GM15510 (cell line): ENCODE data around the gene ACADS.
A peak's percentile ranks its signal among the peaks of the same experiment; 100 is the strongest.

Experiments
- POLR2A ChIP-seq: IDR thresholded peaks from 3 replicates; pipeline ENCODE4 v1.6.1; 2011; ENCODE audit warnings: borderline replicate concordance; ENCODE audit not compliant: insufficient read length; ENCODE audit errors: extremely low read depth

Gene ACADS

DNA sequence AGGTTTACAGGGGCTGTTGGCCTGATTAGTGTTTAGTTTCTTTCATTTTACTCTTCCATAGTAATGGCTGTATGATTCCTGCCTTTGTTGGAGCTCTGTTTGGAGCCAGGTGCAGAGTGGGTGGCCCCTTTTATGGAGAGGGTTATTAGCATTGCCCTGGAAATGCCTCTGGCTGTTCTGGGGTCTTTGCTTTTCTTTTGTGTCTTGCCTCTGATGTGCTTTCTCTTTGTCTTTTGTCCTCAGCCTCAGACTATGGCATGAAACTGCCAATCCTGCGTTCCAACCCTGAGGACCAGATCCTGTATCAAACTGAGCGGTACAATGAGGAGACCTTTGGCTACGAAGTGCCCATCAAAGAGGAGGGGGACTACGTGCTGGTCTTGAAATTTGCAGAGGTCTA lies 31.8 kb upstream of the ACADS start:
- no peak for TF ChIP-seq POLR2A

DNA sequence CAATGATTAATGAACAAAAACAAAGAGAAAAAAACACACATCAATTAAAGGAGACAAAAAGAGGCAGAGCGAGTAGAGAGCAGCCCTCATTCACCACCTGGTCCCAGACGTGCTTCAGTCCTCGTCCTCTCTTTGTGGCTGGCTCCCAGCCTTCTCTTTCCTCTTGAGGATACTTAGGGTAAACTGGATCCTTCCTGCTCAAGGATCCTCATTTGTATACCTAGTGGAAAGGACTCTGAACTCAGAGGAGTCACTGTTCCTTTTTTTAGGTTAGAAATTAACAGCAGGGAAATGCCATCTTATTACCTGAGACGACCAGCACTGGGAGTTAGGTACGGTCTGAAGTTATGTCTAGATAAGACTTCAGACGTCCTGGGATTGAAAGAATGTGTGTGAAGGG lies 29.0 kb upstream of the ACADS start:
- no peak for TF ChIP-seq POLR2A

DNA sequence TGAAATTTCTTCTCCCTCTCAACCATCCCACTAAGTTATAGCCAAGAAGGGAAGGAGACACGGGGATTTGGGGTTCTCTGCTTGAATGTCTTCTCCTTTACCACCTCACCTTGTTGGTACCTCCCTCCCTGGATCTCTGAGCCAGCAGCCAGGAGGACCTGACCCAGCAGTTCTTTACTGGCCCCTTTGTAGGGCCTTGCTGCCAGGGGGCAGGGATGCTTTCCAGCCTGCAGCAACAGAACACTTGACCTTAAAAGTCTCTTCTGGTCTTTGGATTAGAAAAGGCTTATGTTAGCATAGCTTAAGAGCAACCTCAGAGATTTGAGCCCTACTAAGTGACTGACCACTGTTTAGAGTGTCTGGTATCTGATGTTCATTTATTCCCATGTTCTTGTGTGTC lies 28.3 kb upstream of the ACADS start:
- TF ChIP-seq POLR2A = no peak

DNA sequence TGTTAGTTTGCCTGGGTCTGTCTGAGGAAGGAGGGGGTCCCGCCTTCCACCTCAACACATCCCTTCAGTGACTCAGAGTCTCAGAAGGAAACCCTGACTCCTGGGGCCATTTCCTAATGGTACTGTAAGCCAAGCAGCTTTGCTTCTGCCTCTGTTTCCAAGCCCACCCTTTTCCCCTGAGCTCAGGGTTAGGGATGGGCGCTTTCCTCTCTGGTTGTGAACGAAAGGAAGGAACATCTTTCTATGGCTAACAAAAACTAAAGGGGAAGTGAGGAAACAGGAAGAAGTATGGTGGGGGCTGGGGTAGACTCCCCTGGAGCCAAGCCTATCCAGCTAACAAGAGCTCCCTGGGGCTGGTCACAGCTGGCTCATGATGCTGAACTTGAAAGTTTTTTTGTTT lies 27.0 kb upstream of the ACADS start:
- TF ChIP-seq POLR2A = no peak

DNA sequence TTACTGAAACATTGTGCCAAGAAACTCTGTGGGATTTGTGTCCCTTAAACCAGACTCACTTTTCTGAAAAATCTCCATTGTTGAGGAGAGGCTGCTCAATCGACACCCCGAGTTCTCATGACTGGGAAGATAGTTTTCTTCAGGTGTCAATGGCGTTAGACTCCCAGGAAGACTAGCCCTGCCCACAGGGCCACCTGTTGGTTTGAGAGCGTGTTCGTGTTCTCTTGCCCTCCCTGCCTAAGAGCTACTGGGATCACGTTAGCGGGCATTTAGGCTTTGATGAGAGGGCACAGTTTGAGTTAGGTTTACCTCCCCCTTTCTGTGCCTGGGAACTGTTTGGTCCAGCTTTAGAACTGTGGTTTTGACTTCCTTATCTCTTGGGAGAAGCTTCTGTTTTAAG lies 26.1 kb upstream of the ACADS start:
- TF ChIP-seq POLR2A = no peak

DNA sequence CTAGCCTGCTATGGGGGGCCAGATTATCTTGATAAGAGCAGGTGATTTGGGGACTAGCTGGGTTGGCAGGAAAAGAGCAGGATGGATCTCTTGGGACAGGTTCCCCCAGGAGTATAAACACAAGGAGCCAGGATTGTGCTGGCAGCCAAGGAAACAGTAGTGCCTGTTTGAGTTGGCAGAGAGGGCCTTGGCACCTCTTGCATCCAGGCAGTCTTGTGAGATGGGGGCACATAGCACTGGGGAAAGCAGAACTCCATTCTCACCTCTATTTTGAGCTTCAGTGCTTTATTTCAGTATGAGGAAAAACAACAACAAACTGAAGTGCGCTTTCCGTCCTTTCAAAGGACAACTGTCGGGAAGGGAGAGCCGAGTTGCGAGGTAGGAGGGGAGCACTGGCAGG lies 24.7 kb upstream of the ACADS start:
- TF ChIP-seq POLR2A = no peak

DNA sequence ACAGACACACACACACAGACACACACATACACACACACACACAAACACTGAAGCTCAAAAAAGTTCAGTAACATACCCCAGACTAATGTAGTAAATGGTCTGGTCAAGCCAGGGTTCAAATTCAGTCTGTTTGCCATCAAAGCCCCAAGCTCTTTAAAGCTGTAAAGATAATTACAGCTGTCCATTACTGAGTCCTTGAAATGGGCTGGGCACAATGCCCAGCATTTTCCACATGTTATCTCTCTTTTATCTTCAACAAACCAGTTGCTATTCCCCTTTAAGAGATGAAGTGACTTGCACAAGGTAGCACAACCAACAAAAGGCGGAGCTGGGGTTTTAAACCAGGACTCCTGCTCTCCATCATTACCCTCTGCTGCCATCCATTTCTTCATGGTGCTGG lies 23.0 kb upstream of the ACADS start:
- no peak for TF ChIP-seq POLR2A

DNA sequence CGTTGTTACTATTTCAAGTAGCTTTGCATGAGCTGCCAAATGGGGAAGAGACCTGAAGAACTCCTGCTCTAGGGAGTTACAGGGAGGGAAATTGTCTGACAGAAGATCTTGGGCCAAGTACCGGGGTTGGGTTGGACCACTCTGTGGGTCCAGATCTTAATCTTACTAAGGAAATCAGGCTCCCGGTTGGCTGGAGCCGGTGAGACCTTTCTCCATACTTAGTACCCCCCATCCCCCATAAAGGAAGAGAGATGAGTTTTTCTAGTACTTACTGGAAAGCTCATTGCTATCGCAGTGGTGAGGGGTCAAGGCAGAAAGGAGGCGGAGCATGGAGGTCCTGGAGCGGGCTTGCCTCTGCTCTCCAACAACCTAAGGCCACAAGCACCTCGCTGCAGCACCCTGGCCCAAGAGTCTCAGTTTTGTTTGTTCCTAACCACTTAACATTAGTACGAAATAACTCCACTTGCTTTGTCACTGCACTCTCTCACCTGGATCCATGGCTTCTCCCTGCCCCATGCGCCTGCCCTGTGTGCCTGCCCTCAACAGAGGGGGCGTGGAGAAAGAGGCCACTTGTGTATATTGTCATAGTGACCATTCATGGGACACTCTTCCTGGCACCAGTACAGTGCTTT lies 22.2 kb upstream of the ACADS start:
- no peak for TF ChIP-seq POLR2A

DNA sequence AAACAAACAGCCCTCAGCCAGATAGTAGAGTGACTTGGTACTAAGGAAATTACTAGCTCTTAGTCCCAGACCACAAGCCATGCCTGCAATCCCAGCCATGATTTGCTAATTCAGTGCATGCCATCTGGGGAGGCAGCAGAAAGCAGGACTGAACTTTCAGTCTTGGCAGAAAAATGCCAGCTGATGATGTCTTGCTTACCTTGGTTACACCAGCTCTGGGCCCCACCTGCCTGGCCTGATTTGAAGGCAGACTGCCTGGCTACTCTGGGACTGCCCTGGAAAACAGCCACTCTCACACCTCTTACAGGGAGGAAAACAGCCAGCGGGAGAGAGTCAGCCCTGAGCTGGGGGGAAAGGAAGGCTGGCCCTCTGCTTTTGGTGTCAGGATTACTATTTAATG lies 20.0 kb upstream of the ACADS start:
- TF ChIP-seq POLR2A = no peak

DNA sequence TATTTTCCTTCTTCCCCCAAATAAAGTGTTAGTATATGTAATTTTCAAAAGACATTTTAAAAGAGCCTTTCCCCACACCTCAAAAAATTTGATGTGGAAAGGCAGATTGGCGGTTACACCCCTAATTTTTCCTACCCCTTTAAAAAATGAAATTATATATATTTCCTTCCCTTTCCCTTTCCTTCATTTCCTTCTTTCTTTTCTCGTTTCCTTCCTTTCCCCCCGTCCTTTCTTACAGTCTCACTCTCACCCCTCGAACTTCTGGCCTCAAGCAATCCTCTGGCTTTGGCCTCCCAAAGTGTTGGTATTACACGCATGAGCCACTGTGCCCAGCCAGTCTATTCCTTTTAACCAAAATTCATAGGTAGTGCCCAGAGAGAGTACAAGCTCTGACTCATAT lies 19.6 kb upstream of the ACADS start:
- no peak for TF ChIP-seq POLR2A

DNA sequence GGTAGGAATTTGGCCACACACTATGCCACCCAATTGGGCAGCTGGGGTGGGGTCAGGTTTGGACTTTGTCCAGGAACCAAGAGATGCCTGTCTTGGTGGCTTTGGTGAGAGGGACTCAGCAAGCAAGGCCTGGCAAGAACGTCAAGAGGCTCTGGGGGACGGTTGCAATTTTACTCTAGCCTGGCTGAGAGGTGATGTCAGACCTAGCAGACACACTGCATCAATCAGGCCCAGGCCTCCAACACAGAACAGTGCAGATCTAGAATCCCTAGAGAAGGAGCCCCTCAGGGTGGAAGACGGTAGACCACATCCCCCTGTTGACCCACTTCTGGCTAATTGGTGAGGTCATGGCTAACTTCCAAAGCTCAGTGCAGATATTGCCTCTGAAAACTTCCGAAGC lies 17.0 kb upstream of the ACADS start:
- TF ChIP-seq POLR2A = no peak

DNA sequence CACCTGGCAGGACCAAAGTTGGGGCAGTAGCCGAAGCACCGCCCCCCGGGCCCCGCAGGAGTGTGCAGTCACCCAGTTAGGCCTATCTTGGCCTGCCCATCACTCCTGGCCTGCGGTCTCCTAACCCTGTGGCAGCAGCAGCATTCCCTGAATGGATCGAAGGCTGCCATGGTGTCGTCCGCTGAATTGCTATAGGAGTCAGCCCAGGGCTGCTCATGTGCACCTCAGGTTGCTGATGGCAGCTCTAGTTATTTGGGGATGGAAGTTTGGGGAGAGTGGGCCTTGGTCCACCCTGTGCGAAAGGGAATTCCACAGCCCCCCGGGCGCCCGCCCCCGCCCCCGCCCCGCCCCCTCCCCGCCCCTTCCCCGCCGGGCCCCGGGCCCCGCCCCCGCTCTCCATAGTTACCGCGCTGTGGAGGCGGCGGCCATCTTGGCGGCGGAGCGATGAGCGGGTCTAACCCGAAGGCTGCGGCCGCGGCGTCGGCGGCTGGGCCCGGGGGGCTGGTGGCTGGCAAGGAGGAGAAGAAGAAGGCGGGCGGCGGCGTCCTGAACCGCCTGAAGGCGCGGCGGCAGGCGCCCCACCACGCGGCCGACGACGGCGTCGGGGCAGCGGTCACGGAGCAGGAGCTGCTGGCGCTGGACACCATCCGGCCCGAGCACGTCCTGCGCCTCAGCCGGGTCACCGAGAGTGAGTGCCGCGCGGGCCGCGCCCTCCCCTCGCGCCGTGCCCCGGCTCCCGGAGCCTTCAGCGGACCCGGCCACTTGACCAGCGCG lies 15.4 kb upstream of the ACADS start, which contains the start of gene UNC119B:
TSS of gene UNC119B (plus strand) at position 428 of the 774 bp plus-strand sequence. CDS start at position 445, 17 bp downstream.
- TF ChIP-seq POLR2A = peak; percentile 57

DNA sequence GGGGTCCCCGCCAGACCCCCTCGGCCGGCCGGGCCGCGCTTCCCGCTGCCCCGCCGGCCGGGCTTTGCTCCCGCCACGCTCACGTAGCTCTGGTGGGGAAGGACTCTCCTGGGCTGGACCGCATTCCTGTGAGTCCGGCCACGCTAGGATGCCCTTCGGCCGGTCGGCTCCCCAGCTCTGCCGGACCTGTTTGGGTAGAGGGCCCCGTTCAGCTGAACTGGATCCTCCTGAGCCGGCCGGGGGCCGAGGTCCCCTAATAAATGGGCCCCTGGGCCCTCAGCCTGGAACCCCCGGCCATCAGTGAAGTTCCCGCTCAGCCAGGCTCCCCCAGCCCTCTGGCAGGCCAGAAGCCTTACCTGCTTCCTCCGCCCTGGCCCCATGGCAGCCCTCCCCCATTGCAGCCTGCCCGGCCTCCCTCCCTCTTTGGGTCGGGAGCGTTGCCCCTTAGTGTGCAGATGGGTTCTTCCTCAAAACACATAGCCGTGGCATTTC lies 14.8 kb upstream of the ACADS start:
- no peak for TF ChIP-seq POLR2A

DNA sequence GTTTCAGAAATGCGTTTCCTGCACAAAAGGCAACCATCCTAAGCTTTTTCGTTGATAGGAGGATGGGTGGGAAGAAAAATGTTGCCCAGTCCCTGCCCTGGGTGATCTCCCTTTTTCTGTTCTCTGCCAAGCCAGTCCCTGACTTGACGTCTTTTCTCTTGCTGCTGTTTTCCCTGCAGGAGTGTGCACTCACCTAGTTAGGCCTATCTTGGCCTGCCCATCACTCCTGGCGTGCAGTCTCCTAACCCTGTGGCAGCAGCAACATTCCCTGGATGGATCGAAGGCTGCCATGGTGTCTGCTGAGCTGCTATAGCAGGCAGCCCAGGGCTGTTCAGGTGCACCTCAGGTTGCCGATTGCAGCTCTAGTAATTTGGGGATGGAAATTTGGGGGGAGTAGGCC lies 14.2 kb upstream of the ACADS start:
- TF ChIP-seq POLR2A = no peak

DNA sequence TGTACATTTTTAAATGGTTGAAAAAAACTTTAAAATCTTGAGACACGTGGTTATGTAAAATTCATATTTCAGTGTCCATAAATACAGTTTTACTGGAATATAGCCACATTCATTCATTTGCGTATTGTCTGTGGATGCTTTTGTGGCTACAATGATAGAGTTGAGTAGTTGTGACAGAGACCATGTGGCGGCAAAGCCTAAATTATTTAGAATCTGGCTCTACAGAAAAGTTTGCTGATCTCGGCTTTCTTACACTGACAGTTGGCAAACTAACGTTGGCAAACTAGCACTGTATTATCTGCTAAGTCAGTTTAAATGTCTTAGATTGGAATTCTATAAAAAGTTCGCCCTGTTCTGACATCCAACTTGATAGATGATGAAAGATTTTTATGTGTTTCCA lies 13.0 kb upstream of the ACADS start:
- no peak for TF ChIP-seq POLR2A
